GM10266 (cell line): ENCODE measurements around the gene KPTN.

Source experiments
- DNase-seq: peaks from one replicate; pipeline ENCODE4 v3.0.0; 2012; ENCODE audit errors: extremely low spot score
- TF ChIP-seq, protein P1 (sequence below): IDR thresholded peaks from 2 replicates; pipeline ENCODE4 v1.5.1; 2012; ENCODE audit warnings: mild to moderate bottlenecking, low read depth; ENCODE audit not compliant: control insufficient read depth, insufficient read depth; ENCODE audit errors: missing control alignments

KPTN gene

DNA sequence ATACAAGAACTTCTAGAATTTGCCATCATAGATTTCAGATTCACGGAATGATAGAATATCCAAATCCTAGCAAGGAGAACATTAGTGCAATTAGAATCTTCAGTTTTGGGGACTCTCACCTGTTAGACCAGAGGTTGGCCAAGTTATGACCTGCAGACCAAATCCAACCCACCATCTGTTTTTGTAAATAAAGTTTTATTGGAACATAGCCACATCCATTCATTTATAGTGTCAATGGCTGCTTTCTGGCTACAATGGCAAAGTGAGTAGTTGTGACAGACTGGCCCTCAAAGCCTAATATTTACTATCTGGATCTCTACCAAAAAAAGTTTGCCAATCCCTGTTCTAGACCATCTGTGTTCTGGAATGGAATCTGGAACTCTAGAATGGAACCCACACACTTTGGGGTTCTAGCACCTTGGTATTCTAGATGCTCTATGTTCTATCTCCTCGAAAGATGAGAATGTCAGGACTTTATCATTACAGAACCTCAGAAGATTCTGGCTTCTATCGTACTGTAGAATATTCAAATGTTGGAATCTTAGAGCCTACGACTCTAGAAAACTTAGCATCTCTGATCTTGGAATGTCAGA is 2.5 kb downstream of the KPTN start:
- TF ChIP-seq, protein P1, sequence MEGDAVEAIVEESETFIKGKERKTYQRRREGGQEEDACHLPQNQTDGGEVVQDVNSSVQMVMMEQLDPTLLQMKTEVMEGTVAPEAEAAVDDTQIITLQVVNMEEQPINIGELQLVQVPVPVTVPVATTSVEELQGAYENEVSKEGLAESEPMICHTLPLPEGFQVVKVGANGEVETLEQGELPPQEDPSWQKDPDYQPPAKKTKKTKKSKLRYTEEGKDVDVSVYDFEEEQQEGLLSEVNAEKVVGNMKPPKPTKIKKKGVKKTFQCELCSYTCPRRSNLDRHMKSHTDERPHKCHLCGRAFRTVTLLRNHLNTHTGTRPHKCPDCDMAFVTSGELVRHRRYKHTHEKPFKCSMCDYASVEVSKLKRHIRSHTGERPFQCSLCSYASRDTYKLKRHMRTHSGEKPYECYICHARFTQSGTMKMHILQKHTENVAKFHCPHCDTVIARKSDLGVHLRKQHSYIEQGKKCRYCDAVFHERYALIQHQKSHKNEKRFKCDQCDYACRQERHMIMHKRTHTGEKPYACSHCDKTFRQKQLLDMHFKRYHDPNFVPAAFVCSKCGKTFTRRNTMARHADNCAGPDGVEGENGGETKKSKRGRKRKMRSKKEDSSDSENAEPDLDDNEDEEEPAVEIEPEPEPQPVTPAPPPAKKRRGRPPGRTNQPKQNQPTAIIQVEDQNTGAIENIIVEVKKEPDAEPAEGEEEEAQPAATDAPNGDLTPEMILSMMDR: no peak

DNA sequence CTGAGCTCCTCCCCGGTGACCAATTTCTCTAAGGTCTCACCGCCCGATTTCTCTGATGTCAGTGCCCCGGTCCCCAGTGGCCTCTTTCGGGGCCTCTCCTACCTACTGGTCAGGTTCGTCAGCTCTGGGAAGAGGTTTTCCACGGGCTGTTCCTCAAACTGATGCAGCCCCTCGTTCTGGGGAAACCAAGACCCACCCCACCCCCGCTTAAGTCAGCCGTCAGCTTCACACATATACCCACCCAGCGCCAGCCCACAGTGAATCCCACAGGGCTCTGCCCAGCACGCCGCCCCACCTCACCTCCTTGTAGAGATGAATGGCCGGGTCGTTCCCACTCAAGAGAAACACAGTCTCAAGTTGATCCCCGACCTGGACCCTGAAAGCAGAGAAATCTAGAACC is 3.4 kb downstream of the KPTN start:
- TF ChIP-seq, protein P1: no peak
- DNase-seq: no peak

More for the DNA sequence above, 2.5 kb downstream of the KPTN start:
- no peak for DNase-seq

DNA sequence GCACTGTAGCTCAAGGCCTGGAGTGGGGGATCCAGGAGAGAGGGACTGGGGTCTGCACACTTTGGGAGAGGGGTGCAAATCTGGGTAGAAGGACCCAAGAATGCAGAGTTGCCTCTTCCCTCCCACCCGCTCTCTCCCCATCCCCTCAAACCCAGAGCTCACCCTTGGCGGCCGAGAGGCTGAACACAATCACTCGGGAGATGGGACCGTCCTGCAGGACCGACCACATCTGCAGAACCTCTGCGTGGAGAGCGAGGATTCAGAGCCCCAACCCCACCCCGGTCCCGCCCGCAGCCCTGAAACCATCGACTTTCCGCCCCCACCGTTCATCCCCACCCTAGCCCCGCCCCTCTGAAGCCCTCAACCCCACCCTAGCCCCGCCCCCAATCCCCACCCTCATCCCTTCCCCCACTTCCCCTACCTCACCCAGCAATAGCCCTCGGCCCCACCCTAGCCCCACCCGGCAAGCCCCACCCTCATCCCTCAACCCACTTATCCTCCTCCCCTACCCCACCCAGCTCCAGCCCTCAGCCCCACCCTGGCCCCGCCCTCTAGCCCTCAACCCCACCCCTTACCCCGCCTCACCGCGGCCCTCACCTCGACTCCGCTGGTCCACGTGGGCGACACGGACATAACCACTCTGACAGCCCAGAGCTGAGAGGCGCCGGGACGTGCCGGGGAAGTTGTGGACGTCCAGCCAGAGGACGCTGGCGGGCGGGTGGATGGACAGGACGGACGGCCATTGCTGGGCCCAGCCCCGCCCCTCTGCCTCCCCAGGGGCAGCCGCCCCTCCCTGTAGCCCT is 4.1 kb downstream of the KPTN start:
- DNase-seq: no peak

DNA sequence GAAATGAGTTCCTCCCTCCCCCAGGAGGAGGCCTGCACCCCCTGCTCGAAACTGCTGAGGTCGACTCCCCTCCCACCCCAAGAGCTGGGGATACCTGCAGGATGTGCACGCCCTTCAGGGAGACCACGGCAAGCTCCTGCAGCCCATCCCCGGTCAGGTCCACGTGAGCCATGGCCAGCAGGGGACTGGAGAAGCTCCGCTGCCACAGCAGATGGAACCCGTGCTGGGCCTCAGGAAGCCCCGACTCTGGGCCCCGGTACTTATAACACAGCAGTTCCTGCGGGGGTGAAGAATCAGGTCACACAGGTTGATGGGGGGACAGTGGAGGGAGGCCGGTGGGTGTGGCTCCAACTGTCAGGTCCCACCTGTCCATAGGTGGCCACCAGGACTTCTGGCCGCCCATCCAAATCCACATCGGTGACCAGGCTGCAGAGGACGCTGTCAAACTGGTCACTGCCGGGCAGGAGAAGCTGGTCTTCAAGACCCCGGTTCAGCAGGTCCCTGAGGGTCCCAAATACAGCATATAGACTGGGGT is 7.5 kb downstream of the KPTN start:
- no peak for DNase-seq
- TF ChIP-seq, protein P1: no peak

More for the DNA sequence above, 4.1 kb downstream of the KPTN start:
- TF ChIP-seq, protein P1: no peak

DNA sequence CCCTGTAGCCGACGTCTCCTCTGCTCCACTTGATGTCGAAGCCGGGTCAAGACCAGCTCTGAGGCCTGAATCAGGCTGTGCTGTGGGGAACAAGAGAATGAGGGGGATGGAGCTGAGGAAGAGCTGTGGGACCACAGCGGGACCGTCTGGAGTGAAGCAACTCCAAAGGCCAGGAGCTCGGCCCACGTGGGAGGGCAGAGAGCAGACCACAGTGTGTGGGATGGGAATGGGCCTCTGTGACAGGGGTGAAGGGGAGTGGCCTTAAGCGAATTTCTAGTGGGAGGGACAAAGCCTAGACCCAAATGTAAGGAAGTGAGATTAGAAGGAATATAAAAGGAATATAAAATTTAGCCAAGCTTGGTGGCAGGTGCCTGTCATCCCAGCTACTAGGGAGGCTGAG is 8.6 kb downstream of the KPTN start:
- DNase-seq: no peak
- TF ChIP-seq, protein P1: no peak

DNA sequence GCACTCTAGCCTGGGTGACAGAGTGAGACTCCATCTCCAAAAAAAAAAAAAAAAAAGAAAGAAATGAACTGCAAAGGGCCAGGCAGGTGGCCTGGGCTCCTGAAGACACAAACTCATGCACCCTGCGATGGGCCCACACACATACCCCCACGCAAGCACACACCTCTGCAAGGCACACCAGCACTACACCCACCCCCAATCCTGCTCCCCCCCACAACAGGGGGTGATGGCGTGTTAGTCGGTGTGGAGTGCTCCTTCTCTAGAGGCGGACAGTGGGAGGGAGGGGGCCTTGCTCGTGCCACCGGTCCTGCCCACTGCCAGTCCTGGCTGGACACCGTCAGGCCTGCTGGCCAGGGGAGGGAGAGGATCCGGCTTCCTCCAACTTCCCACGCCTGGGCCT is 10.7 kb downstream of the KPTN start:
- TF ChIP-seq, protein P1: no peak
- no peak for DNase-seq
